ENCODE results near the gene TPCN2.

The TPCN2 gene

GRCh38 chr11:69125861-69126260, 77.1 kb downstream of the TPCN2 start:
- no peak overlapping the region for H3K4me3 ChIP-seq (ENCODE audit: low read depth, low read length)
- DNase-seq (ENCODE audit: low read depth), result no peak
- TF ChIP-seq POLR2A (IDR thresholded peaks at IDR 0.05; ENCODE audit: extremely low read depth, insufficient read length), result no peak
- TF ChIP-seq CTCF (IDR thresholded peaks at IDR 0.05; ENCODE audit: low read depth, low read length), result no peak
- no peak for TF ChIP-seq MAX (IDR thresholded peaks at IDR 0.05; ENCODE audit: low read depth, low read length)
- TF ChIP-seq MYC (IDR thresholded peaks at IDR 0.05; ENCODE audit: low read depth, low read length), result no peak

GRCh38 chr11:69126286-69126685, 77.6 kb downstream of the TPCN2 start:
- TF ChIP-seq CTCF (IDR thresholded peaks at IDR 0.05; ENCODE audit: low read depth, low read length), result no peak
- TF ChIP-seq POLR2A (IDR thresholded peaks at IDR 0.05; ENCODE audit: extremely low read depth, insufficient read length), result no peak
- no peak for TF ChIP-seq MYC (IDR thresholded peaks at IDR 0.05; ENCODE audit: low read depth, low read length)
- TF ChIP-seq MAX (IDR thresholded peaks at IDR 0.05; ENCODE audit: low read depth, low read length), result no peak
- H3K4me3 ChIP-seq (ENCODE audit: low read depth, low read length), result no peak overlapping the region
- no peak for DNase-seq (ENCODE audit: low read depth)

- no peak overlapping the region for H3K4me3 ChIP-seq (ENCODE audit: low read depth, low read length)
- no peak for DNase-seq (ENCODE audit: low read depth)
- no peak for TF ChIP-seq CTCF (IDR thresholded peaks at IDR 0.05; ENCODE audit: low read depth, low read length)
- no peak for TF ChIP-seq MYC (IDR thresholded peaks at IDR 0.05; ENCODE audit: low read depth, low read length)
Observed at GRCh38 chr11:69127081-69127850, 78.5 kb downstream of the TPCN2 start.

GRCh38 chr11:69127884-69128283, 79.2 kb downstream of the TPCN2 start:
- TF ChIP-seq MAX (IDR thresholded peaks at IDR 0.05; ENCODE audit: low read depth, low read length), result no peak
- TF ChIP-seq POLR2A (IDR thresholded peaks at IDR 0.05; ENCODE audit: extremely low read depth, insufficient read length), result no peak
- TF ChIP-seq MYC (IDR thresholded peaks at IDR 0.05; ENCODE audit: low read depth, low read length), result no peak
- no peak for TF ChIP-seq CTCF (IDR thresholded peaks at IDR 0.05; ENCODE audit: low read depth, low read length)
- no peak overlapping the region for H3K4me3 ChIP-seq (ENCODE audit: low read depth, low read length)
- DNase-seq (ENCODE audit: low read depth), result no peak

GRCh38 chr11:69129053-69129452, 80.3 kb downstream of the TPCN2 start:
- no peak overlapping the region for H3K4me3 ChIP-seq (ENCODE audit: low read depth, low read length)
- DNase-seq (ENCODE audit: low read depth), result no peak
- TF ChIP-seq MAX (IDR thresholded peaks at IDR 0.05; ENCODE audit: low read depth, low read length), result no peak
- TF ChIP-seq POLR2A (IDR thresholded peaks at IDR 0.05; ENCODE audit: extremely low read depth, insufficient read length), result no peak
- TF ChIP-seq MYC (IDR thresholded peaks at IDR 0.05; ENCODE audit: low read depth, low read length), result no peak
- no peak for TF ChIP-seq CTCF (IDR thresholded peaks at IDR 0.05; ENCODE audit: low read depth, low read length)
